Activated T-cell treated with anti-CD3 and anti-CD28 coated beads, Interleukin-2, amount 50 U/mL, for 72 hours (primary cell): ENCODE data around the gene NDUFS3. TPM values are rescaled to one million over a fixed set of nuclear protein-coding genes. Genes with fewer than 3 reads are reported as not detected.
A peak's percentile ranks its signal among the peaks of the same experiment; 100 is the strongest.
"Not testable (repeated sequence)": the region's sequence is repeated elsewhere in the genome, so short reads cannot be mapped to it uniquely, and the experiment has no call there.

Experiments used
- ATAC-seq, 2 donors: fragments of 150-1000 bp; cut with Tn5 transposase; replicated peaks in 1 of 2; 2 replicates each; pipeline ENCODE4 v1.10.0; 2021; ENCODE audit warnings: moderate library complexity in 2 of 2, mild to moderate bottlenecking in 1 of 2
- DNase-seq, 2 donors: peaks; one replicate each; pipeline ENCODE4 v3.0.0; 2021 to 2022; ENCODE audit warnings: mixed read lengths in 1 of 2
- H3K27ac Mint-ChIP-seq: one replicate; pipeline ENCODE4 v1.8.0; 2022; ENCODE audit warnings: mild to moderate bottlenecking, moderate library complexity, mixed read lengths
- H3K27me3 Mint-ChIP-seq: one replicate; pipeline ENCODE4 v1.8.0; 2022; ENCODE audit warnings: low read depth, mixed read lengths
- H3K36me3 Mint-ChIP-seq, 2 donors: one replicate each; pipeline ENCODE4 v1.8.0; 2022; ENCODE audit warnings: mixed read lengths in 2 of 2, mild to moderate bottlenecking in 1 of 2; ENCODE audit not compliant: insufficient read depth in 2 of 2
- H3K4me1 Mint-ChIP-seq: one replicate; pipeline ENCODE4 v1.8.0; 2022; ENCODE audit warnings: low read depth, mixed read lengths
- H3K4me3 Mint-ChIP-seq, 2 donors: one replicate each; pipeline ENCODE4 v1.8.0; 2022; ENCODE audit warnings: mild to moderate bottlenecking in 2 of 2, mixed read lengths in 2 of 2, moderate library complexity in 2 of 2
- H3K9me3 Mint-ChIP-seq, 2 donors: one replicate each; pipeline ENCODE4 v1.8.0; 2022; ENCODE audit warnings: mixed read lengths in 2 of 2
- total RNA-seq, 2 donors: library from RNA; stranded (reverse); gene quantifications; one replicate each; pipeline ENCODE4 v1.2.3, GENCODE V29; 2022

The NDUFS3 gene
- total RNA-seq, 2 donors from 2014 or later, result 78.9 to 84.2 TPM

DNA sequence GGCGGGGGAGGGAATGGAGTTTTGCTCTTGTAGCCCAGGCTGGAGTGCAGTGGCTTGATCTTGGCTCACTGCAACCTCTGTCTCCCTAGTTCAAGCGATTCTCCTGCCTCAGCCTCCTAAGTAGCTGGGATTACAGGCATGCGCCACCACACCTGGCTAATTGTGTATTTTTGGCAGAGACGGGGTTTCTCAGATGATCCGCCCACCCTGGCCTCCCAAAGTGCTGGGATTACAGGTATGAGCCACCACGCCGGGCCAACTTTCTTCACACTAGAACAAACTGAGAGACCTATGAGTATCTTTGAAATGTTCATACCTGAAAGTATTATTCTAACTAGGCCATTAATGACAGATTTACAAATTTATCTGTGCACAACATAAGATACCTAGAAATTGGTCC, 32.6 kb upstream of the NDUFS3 start:
- H3K27me3 Mint-ChIP-seq, DNase-seq, H3K36me3 Mint-ChIP-seq, H3K9me3 Mint-ChIP-seq, ATAC-seq, H3K4me3 Mint-ChIP-seq: not testable (repeated sequence)
- peaks cover 77% of the 10 kb centered on the region for H3K4me1 Mint-ChIP-seq
- peak overlapping the region; percentile 60 for H3K27ac Mint-ChIP-seq

DNA sequence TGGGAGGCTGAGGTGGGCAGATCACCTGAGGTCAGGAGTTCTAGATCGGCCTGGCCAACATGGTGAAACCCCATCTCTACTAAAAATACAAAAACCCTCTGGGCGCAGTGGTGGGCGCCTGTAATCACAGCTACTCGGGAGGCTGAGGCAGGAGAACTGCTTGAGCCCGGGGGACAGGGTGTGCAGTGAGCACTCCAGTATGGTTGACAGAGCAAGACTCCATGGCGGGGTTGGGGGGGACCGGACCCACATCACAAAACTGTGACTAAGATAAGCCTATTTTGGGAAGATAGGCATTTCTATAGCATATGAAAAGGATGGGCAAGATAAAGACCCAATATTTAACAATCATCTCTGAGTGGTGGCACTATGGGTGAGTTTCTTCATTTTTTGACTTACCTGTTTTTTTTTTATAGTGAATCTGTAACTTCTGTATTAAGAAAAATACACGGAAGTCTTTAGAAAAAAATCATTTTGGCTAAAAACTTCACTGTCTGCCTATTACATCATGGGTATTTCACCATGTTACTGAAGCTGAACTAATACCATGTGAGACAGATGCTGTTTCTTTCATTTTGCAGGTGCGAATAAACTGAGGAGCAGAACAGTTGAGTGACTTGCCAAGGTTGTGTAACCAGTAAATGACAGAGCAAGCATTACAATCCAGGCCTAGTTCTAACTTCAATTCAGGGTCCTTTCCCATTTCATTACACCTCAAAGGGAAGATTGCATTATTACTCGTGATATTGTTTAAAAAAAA, 28.4 kb upstream of the NDUFS3 start:
- ATAC-seq, result no peak
- Mint-ChIP-seq H3K27ac (peak overlapping the region; percentile 91), H3K4me1 (peaks cover 56% of the 10 kb centered on the region), H3K4me3 (peak overlapping the region; percentile 97 to 99), H3K27me3 (no peaks in the 10 kb centered on the region), H3K36me3 (peaks cover 8 to 9% of the 10 kb centered on the region in 2 donors), H3K9me3 (no peaks in the 10 kb centered on the region)
- no peak for DNase-seq

DNA sequence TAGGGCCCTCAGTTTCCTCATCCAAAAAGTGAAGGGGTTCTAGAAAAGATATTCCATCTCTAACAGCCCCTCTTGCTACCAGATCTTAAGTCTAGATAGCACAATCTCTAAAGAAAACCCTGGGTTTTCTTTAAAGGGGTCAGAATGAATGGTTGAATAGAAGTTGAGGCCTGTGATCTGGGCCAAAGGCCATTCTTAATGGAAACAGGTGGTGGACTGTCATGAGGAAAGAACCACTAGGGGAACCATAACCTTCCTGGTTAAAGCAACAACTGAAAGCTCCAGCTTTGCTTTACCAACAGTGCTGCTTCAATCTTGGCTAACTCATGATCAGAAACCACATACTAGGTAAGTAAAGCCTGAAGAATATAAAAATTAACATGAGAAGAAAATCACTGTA, 27.8 kb upstream of the NDUFS3 start:
- H3K4me1 Mint-ChIP-seq, result peaks cover 56% of the 10 kb centered on the region
- H3K4me3 Mint-ChIP-seq, result peak overlapping the region; percentile 97 to 99
- ATAC-seq (no peak), DNase-seq (no peak)
- H3K27me3 Mint-ChIP-seq, result no peaks in the 10 kb centered on the region
- H3K9me3 Mint-ChIP-seq, result no peaks in the 10 kb centered on the region
- peak overlapping the region; percentile 91 for H3K27ac Mint-ChIP-seq
- H3K36me3 Mint-ChIP-seq, result peaks cover 8 to 9% of the 10 kb centered on the region in 2 donors

DNA sequence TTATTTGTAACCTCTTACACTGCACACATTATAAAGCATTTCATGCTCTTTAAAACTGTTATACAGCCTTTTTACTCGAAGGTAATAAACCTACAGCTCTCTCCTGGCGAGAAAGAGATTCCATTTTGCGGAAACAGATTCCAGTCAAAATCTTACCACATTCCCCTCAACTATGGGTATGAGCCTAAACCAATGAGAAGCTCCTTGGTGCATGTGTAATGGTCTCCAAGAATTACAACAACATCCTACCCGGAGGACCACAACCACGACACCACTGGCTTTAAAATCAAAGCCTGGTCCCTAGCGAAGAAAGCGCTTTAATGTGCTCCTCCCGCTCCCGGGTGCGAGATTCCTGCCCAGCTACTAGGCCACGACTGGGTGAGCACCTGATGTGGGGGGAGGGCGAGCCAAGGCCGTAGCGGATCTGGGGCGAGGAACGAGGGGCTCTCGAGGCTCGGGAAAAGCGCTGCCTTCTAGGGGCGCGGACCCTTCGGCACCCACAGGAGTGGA, 26.8 kb upstream of the NDUFS3 start:
- Mint-ChIP-seq H3K9me3 (no peaks in the 10 kb centered on the region), H3K27ac (peak overlapping the region; percentile 98), H3K4me1 (peaks cover 48% of the 10 kb centered on the region), H3K4me3 (peak overlapping the region; percentile 97 to 99), H3K36me3 (peaks cover 7 to 8% of the 10 kb centered on the region in 2 donors), H3K27me3 (no peaks in the 10 kb centered on the region)
- ATAC-seq (peak; percentile 1 to 12), DNase-seq (peak in 1 of 2 donors; percentile 26)

DNA sequence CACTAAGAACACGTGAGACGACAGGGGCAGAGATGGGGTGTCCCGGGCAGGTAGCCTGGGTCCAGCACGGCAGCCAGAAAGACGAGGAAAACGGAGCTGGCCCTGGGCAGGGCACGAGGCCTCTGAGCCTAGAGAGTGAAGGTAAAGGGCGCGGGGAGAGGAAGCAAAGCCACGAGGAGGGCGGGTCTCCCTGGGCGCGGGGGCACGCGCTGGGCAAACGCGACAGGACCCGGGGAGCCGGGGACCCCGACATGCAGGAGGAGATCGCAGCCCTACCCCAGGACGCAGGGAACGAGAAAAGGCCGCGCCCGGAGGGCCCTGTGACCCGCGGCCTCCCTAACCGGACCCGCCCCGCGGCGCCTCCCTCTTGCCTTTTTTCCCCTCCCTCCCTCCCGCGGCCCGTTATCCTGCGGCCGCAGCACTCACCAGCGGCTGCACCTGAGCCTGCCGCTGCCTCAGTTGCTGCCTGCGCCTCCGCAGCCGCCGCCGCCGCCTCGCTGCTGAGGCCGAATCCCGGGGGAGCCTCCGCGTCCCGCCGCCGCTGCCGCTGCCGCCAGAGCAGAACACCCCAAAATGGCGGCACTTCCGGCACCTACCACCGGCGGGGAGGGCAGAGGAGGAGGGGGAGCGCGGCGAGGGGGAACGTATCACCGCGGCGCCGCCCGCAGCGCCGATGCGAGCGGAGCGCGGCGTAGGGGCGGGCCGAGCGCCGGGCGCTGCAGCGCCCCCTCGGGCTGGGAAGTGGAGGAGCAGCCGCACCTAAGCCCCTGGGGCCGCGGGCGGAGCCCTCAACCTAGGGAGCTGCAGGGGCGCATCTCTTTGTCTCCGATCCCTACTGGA, 26.1 kb upstream of the NDUFS3 start, which contains the start of gene CELF1:
Gene CELF1, minus strand, starts transcription at position 567 of the 840 bp plus-strand sequence. CDS start 53,609 bp downstream, outside the sequence.
- H3K4me3 Mint-ChIP-seq, result peak within 1 kb of the TSS; percentile 97 to 99
- peaks cover 42% of the 10 kb centered on the region for H3K4me1 Mint-ChIP-seq
- ATAC-seq (peak; percentile 97), DNase-seq (peak; percentile 95)
- peaks cover 7 to 8% of the 10 kb centered on the region in 2 donors for H3K36me3 Mint-ChIP-seq
- H3K27ac Mint-ChIP-seq, result peak within 1 kb of the TSS; percentile 98
- no peaks in the 10 kb centered on the region for H3K27me3 Mint-ChIP-seq
- H3K9me3 Mint-ChIP-seq, result no peaks in the 10 kb centered on the region

DNA sequence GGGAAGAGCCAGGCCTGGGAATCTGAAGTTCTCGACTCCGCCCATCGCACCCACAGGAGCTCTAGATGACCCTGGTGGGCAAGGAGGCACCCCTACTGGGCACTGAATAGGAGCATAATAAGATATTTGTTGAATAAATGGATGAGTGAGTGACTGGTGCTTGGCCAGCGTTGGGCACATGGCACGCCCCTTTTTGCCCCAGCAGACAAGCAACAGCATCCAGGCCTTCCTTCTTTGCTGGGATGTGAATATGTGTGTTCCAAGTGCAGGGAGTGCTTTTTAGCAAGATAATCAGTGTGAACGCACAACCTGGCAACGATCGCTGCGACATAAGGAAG, 25.5 kb upstream of the NDUFS3 start:
- no peaks in the 10 kb centered on the region for H3K27me3 Mint-ChIP-seq
- peak overlapping the region; percentile 86 for H3K27ac Mint-ChIP-seq
- ATAC-seq, result peak; percentile 25 to 33

DNA sequence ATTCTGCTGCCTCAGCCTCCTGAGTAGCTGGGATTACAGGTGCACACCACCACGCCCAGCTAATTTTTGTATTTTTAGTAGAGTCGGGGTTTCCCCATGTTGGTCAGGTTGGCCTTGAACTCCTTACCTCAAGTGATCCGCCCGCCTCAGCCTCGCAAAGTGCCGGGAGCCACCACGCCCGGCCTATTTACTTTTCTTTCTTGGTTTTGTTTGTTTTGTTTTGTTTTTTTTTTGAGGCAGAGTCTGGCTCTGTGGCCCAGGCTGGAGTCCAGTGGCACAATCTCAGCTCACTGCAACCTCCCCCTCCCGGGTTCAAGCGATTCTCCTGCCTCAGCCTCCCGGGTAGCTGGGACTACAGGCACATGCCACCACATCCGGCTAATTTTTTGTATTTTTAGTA, 21.9 kb upstream of the NDUFS3 start:
- not testable (repeated sequence) for H3K27me3 Mint-ChIP-seq, H3K4me1 Mint-ChIP-seq, DNase-seq, H3K9me3 Mint-ChIP-seq, H3K36me3 Mint-ChIP-seq, H3K27ac Mint-ChIP-seq, ATAC-seq, H3K4me3 Mint-ChIP-seq

More for the DNA sequence above, 25.5 kb upstream of the NDUFS3 start:
- DNase-seq, result no peak
- H3K36me3 Mint-ChIP-seq, result peaks cover 7 to 8% of the 10 kb centered on the region in 2 donors
- H3K4me3 Mint-ChIP-seq, result peak overlapping the region; percentile 97 to 99
- H3K4me1 Mint-ChIP-seq, result peaks cover 36% of the 10 kb centered on the region
- H3K9me3 Mint-ChIP-seq, result no peaks in the 10 kb centered on the region

DNA sequence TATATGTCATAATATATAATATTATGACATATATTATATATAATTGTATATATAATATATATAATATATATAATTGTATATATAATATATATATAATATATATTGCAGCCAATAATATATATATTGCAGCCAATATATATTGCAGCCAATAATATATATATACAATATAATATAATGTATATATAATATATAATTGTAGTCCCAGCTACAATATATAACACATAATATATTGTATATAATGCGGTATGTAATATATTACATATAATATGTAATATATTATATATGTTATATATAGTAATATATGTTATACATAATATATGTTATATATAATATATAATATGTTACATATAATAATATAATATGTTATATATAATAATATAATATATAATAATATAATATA, 20.2 kb upstream of the NDUFS3 start:
- DNase-seq (no peak), ATAC-seq (no peak)
- no peaks in the 10 kb centered on the region for H3K36me3 Mint-ChIP-seq
- H3K27me3 Mint-ChIP-seq, result no peaks in the 10 kb centered on the region
- H3K4me1 Mint-ChIP-seq, result peaks cover 9% of the 10 kb centered on the region
- H3K9me3 Mint-ChIP-seq, result no peaks in the 10 kb centered on the region
- H3K4me3 Mint-ChIP-seq, result no peak overlapping the region
- H3K27ac Mint-ChIP-seq, result no peak overlapping the region

DNA sequence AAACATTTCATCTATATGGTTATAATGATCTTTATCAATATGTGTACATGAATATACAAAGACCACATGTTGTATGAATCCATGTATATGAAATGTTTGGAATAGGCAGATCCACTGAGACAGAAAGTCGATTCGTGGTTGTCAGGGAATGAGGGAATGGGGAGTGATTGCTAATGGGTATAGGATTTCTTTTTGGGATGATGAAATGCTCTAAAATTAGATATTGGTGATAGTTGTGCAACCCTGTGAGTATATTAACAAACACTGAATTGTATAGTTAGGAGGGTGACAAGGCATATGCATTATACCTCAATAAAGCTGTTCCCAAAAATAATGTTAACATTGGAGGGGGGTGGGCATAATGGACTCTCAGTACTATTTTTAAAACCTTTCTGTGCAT, 18.4 kb upstream of the NDUFS3 start:
- H3K27me3 Mint-ChIP-seq, result no peaks in the 10 kb centered on the region
- ATAC-seq, result no peak
- H3K36me3 Mint-ChIP-seq, result no peaks in the 10 kb centered on the region
- H3K9me3 Mint-ChIP-seq, result no peaks in the 10 kb centered on the region
- H3K27ac Mint-ChIP-seq, result no peak overlapping the region
- peaks cover 24% of the 10 kb centered on the region for H3K4me1 Mint-ChIP-seq
- no peak for DNase-seq
- no peak overlapping the region for H3K4me3 Mint-ChIP-seq

DNA sequence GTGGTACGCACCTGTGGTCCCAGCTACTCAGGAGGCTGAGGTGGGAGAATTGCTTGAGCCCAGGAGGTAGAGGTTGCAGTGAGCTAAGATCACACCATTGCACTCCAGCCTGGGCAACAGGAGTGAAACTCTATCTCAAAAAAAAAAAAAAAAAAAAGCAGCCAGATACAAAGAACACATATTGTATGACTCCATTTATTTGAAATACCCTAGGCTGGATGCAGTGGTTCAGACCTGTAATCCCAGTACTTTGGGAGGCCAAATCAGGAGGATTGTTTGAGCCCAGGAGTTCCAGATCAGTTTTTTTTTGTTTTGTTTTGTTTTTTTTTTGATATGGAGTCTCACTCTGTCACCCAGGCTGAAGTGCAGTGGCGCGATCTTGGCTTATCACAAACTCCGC, 16.5 kb upstream of the NDUFS3 start:
- H3K9me3 Mint-ChIP-seq, H3K27me3 Mint-ChIP-seq, H3K36me3 Mint-ChIP-seq, ATAC-seq, H3K27ac Mint-ChIP-seq, H3K4me3 Mint-ChIP-seq, DNase-seq: not testable (repeated sequence)
- peaks cover 34% of the 10 kb centered on the region for H3K4me1 Mint-ChIP-seq

DNA sequence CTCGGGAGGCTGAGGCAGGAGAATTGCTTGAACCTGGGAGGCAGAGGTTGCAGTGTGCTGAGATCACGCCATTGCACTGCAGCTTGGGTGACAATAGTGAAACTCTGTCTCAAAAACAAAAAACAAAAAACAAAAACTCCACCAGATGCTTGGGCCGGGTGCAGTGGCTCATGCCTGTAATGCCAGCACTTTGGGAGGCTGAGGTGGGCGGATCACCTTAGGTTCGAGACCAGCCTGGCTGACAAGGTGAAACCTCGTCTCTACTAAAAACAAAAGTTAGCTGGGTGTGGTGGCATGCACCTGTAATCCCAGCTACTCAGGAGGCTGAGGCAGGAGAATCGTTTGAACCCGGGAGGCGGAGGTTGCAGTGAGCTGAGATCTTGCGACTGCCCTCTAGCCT, 14.5 kb upstream of the NDUFS3 start:
- not testable (repeated sequence) for ATAC-seq, DNase-seq, H3K9me3 Mint-ChIP-seq, H3K27me3 Mint-ChIP-seq, H3K27ac Mint-ChIP-seq, H3K36me3 Mint-ChIP-seq
- Mint-ChIP-seq H3K4me1 (peaks cover 36% of the 10 kb centered on the region), H3K4me3 (peak overlapping the region; percentile 41 to 47)

DNA sequence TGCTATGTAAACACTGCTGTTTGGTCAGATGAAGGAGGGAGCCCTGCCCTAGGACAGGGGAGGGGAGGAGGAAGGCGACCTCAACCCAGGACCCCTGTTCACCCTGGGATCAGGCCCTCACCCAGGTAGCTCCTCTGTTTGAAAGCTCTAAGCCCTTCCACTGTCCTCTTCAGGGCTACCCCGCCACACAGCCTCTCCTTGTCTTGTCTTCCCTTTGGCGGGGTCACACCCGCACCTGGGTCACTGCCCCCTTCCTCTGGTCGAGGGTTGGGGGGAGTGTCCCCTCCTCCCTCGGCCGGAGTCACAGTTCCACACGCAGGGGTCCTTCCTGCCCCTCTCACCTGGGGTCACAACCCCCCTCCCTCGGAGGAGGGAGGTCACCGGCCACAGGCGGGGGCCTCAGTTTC, 13.9 kb upstream of the NDUFS3 start:
- H3K9me3 Mint-ChIP-seq, result no peaks in the 10 kb centered on the region
- peak overlapping the region; percentile 88 to 89 for H3K4me3 Mint-ChIP-seq
- no peak overlapping the region for H3K27ac Mint-ChIP-seq
- DNase-seq (peak in 1 of 2 donors; percentile 19), ATAC-seq (peak in 1 of 2 donors; percentile 8)
- peaks cover 42% of the 10 kb centered on the region for H3K4me1 Mint-ChIP-seq
- peaks cover 1% of the 10 kb centered on the region in 2 donors for H3K36me3 Mint-ChIP-seq
- no peaks in the 10 kb centered on the region for H3K27me3 Mint-ChIP-seq
